GM18867 (cell line): ENCODE data around the gene MARCKSL1.
A peak's percentile ranks its signal among the peaks of the same experiment; 100 is the strongest.
"Not testable (repeated sequence)": the region's sequence is repeated elsewhere in the genome, so short reads cannot be mapped to it uniquely, and the experiment has no call there.

ENCODE experiments used
- ATAC-seq: cut with Tn5 transposase; IDR thresholded peaks from one replicate; pipeline ENCODE4 v1.9.1; 2021; ENCODE audit warnings: mild to moderate bottlenecking, moderate library complexity; ENCODE audit not compliant: unreplicated experiment

The MARCKSL1 gene, protein sequence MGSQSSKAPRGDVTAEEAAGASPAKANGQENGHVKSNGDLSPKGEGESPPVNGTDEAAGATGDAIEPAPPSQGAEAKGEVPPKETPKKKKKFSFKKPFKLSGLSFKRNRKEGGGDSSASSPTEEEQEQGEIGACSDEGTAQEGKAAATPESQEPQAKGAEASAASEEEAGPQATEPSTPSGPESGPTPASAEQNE

DNA sequence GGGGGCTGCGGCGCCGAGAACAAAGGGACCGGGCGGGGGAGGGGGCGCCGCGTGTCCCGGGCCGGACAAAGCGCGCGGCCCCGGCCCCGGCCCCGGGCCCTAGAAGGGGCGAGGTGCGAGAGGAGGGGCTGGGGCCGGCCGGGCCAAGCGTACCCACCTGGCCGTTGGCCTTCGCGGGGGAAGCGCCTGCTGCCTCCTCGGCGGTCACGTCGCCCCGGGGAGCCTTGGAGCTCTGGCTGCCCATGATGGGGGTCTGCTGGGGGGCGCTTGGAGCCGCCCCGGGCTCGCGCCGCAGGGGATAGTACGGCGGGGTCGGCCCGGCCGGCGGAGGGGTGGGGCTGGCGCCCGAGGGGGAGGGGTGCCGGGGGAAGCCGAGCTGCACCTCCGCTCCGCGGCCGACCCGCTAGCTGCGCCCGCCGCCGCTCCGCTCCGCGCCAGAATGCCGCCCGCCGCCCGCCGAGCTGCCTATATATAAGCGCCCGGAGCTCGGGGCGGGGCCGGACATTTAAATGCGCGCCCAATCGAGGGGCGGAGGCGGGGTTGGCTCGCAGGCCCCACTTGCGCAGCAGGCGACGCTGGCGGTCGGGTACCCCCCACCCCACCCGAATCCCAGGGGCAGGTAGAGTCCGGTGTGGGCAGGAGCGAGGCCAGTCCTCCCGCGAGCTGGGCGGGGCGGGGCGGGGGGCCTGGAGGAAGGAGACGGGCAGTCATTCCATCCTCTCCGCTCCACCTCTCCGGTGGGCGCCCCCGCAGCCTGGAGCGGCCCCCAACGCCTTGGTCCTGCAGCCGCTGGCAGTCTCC lies at the start of gene MARCKSL1:
Gene MARCKSL1 (minus strand): TSS at position 444 of the 801 bp plus-strand sequence. CDS start 200 bp downstream, at position 244.
- peak; percentile 32 for ATAC-seq

DNA sequence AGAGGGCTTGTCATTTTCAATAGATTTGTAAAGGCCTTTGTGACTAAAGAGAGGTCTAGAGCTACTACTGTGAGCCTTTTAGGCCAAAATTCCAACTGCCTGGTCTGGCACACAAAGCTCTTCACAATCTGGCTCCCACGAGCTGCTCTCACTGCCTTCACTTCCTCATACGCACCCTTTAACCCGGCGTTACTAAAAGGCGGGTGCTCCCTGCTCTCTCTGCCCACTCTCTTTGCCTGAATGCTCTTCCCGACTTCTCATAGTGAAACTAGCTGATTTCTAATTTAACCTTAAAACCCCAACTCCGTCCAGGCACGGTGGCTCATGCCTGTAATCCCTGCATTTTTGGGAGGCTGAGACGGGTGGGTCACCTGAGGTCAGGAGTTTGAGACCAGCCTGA lies 44.0 kb upstream of the MARCKSL1 start:
- ATAC-seq, result no peak

DNA sequence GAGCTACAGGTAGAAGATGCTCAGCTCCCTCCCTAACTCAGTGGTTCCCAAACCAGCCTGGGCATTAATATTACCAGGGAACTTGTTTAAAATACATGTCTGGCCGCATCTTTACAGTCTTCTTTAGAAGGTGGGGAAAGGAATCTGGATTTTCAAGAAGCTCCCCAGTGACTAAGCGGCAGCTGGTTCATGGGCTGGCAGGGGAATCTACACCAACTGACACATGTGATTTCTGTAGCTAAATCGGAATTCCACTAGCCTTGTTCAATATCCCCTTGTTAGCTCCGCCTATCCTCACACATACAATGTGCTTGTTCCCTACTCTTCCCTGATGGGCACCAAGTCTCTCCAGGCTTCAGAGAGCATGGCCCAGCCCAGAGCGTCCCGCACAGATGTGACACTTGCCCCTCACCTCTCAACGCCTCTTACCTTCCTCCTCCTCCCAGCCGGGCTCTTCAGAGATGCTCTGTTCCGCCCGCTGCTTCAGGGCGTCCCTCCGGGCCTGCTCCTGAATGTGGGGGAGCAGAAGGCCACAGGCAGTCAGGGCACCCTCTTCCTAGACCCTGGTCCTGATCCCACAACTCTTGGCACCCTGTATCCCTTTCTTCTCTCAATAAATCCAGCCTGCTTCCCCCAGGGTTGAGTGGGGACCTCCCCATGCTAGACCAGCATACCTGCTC lies 41.6 kb upstream of the MARCKSL1 start:
- no peak for ATAC-seq

DNA sequence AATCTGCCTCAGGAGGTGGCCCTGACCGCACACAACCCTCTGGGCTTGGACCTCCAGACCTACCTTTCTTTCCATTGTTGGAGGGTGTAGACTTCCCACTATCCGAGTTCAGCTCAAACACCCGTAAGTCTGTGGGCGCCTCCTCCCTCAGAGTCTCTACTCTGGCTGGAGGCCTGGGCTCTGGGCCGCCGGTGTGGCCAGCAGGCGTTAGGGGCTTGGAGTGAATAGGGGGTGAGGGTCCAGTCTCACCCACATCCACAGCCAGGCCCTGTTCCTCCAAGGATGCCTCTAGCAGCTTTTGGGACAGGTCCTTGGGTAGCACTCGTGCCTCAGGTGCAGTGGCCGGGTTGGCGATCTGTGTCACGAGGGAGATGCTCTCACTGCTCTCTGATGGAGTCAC lies 40.2 kb upstream of the MARCKSL1 start:
- ATAC-seq, result no peak

DNA sequence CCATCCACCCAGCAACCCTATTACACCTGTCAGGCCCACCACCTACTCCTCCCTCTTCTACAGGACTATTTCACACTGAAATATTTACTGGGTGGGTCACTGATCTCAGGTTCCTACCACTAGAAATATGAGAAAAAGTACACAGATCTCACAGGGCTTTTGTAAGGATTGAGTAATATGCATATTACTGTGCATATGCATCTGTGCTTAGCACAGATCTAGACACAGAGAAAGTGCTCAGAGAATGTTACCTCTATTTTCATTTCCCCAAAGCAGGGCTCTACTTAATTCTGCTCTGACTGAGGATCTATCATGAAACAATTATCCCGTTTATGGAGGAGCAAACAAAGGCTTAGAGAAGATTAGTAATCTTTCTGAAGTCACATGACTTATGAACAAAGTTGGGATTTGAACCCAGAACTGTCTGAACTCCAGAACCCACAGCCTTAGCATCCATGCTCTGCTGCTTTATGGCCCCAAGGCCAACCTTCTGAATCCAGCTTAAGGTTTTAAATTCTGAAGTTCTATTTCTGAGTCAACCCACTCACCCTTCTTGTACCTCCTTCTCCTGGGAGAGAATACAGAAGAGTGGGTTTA lies 38.1 kb upstream of the MARCKSL1 start:
- no peak for ATAC-seq

DNA sequence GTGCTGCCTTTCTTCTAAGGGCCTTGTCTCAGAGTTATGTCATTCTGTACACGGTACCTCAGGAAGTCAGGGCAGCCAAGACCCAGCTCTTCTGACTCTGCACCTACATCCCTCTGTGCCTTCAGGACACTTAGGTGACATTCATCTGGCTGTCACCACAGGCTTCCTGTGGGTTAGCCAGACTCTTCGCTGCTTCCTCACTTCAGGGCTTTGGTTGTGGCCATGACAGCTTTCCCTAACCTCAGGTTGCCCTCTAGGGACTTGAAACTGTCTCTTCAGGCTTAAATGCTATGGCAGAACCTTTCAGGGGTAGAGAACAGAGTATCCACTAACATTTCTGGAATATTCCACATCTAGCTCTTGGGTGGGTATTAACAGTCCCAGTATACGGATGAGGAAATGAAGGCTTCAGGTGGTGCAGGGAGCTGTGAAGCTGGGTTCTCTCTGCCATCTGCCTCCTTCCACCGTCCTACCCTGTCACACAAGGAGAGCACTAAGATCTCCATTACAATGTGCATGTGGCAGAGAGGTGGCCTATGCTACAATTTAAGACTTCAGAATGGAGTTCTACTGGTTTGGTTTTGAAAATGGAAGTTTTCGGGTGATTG lies 36.2 kb upstream of the MARCKSL1 start:
- no peak for ATAC-seq

DNA sequence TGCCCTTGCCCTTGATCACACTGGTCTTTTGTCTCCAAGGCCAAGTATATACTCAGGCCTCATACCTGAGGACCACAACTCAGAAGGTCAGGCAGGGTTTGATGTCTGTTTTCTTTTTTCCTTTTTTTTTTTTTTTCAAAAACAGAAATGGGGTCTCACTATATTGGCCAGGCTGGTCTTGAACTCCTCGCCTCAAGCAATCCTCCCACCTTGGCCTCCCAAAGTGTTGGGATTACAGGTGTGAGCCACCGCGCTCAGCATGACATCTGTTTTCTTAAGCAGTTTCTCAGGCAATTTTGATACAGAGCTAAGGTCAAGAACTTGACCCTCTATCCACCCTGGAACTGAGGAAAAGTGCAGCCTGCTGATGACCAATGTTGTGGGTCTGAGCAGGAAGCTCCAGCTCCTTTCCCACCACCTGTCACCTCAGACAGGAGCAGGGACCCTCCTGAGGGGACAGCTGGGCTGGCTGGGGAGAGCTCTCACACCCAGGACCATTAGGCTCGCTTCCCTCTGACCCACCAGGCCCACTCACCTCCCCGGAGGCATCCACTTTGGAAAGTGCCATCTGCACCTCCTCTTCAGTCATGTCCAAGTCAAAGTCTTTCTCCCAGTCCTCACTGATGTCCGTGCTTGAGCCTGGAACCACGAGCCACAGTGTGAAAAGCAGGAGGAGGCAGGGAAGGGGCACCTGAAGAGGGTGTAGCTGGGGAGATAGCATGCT lies 32.0 kb upstream of the MARCKSL1 start:
- ATAC-seq, result no peak

DNA sequence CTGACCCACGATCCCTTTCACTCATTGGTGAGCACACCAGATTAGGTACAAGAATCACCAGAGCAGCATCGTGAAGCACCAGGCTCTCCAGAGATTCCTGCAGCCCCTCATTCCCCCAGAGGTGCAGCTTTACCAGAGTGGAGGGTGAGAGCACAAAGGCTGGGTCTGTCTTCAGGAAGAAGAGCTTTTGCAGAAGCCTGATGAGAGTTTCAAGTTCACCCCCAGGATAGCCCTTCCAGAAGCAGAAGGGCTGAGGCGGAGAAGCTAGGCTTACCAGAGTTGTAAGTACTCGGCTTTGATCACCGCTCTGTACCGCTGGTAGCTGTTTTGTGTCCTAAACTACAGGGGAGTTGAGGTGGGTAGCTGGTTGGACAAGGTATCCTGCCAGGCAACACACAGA lies 29.4 kb upstream of the MARCKSL1 start:
- no peak for ATAC-seq

DNA sequence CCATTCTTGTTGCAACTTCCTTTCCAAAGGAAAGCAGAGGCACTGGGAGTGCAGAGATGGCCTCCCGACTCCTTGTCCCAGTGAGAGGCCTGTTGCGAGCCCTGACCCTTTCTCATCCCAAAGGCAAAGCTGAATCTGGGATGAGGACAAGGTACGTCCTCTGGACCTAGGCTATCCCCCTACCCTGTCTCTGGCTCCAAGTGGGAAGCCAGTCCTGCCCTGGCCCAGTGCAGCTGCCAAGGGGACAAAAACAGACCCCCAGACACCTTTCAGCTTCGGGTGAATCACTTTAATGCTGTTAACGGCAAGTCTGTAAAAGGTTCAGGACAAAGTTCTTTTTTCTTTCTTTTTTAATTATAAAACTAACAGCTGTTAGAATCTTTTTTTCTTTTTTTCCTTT lies 28.8 kb upstream of the MARCKSL1 start:
- ATAC-seq, result no peak

DNA sequence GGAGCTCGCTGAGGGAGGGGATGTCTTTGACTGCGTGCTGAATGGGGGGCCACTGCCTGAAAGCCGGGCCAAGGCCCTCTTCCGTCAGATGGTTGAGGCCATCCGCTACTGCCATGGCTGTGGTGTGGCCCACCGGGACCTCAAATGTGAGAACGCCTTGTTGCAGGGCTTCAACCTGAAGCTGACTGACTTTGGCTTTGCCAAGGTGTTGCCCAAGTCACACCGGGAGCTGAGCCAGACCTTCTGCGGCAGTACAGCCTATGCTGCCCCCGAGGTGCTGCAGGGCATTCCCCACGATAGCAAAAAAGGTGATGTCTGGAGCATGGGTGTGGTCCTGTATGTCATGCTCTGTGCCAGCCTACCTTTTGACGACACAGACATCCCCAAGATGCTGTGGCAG lies 27.7 kb upstream of the MARCKSL1 start:
- no peak for ATAC-seq

DNA sequence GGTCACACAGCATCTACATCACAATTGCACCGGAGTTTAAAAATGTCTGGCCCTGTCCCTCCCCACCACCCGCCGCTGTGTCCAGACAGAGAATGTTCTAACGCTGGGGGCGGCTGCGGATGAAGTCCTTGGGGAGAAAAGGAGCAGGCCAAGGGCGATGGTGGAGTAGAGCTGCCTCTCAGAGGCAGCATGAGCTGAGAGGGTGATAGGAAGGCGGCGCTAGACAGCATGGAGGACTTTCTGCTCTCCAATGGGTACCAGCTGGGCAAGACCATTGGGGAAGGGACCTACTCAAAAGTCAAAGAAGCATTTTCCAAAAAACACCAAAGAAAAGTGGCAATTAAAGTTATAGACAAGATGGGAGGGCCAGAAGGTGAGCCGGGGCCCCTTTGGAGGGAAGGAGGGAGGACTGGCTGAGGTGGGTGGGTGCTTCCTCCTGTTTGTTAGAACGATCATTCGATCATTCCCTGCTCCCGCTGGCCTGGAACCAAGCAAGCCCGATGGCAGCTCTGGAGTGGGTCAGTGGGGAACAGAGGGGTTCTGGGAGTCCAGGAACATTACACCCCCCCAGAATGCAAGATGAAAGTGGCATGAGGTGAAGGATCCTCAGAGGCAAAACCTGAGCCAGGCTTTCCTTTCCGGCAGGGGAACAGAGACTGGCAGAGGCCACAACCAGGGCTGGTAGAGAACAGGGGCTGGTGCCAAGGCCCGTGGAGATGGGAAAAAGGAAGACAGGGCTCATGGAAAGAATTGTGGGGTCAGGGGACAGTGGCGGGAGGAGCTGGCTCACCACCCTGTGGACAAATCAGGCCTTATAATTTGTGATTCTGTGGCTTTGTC lies 26.7 kb upstream of the MARCKSL1 start, which contains the start of the genes FAM229A and TSSK3:
Gene FAM229A (minus strand): TSS at position 12 of the 840 bp plus-strand sequence. CDS start 394 bp downstream, outside the sequence.
Gene TSSK3 (plus strand): TSS at position 66 of the 840 bp plus-strand sequence. CDS start 163 bp downstream, at position 229.
- ATAC-seq, result no peak

DNA sequence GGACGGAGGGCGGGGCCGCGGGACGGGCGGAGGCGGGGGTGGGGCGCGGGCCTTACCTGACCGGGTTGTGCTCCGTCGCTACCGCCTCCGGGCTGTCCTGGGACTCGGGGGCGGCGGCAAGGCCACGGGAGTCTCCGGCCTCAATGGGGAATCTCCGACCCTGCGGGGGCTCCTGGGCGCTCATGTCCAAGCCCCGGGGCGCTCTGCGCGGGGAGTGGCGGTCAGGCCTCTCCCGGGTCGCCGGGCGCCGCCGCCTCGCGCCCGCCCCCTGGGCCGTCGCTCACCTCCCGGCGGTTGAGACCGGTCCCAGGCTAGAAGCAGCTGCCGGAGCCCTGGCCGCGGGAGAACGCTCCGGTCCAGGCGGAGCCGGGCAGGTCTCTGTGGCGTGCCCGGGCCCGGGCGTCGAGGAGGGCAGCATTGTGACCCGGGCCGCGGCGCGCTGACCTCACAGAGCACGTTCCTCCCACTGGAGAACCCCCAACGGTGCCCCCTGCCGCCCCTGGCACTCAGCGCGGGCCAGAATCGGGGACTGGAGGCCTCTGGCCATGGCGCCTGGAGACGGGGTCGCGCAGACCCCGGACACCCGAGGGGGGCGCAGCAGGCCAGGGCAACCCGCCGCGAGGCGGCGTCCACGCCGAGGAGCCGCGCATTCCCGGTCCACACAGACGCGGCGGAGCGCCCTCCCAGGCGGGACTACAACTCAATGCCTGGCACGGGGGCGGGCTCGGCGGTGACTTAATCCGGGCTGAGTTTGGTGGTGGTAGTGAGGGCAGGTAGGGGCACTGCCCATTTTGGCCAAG lies 25.8 kb upstream of the MARCKSL1 start:
- no peak for ATAC-seq

DNA sequence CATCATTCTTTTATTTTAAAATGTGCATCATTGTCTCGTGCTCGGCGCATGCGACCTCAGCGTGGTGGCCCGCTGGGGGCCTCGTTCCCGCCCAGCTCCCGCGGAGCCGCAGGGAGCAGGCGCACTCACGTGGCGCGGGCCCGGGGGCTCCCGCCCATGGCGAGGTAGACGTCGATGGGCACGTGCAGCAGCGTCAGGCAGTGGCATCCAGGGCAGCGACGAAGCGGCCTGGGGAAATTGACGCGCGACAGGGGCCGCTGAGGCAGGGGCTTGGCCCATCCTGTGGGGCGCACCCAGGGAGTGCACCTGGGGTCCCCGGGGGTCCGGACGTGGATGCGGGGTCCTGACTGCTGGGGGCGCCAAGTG lies 25.3 kb upstream of the MARCKSL1 start:
- ATAC-seq, result no peak

DNA sequence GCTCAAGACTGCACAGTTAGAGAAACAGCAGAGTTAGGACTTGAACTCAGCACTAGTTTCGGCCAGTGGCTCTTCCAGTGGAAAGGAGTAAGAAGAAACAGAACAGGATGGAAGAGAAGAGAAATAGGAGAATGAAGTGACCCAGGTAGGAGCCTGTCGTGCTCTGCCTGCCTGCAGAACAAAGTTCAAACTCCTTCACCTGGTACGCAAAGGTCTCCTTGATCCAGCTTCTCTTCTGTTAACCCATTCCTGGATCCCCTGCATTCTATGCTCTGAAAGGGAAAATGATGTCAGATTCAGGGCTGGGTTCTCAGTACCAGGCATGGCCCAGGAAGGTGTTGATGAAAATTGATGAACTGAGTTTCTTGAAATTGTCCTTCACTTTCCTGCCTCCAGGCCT lies 22.4 kb upstream of the MARCKSL1 start:
- no peak for ATAC-seq

DNA sequence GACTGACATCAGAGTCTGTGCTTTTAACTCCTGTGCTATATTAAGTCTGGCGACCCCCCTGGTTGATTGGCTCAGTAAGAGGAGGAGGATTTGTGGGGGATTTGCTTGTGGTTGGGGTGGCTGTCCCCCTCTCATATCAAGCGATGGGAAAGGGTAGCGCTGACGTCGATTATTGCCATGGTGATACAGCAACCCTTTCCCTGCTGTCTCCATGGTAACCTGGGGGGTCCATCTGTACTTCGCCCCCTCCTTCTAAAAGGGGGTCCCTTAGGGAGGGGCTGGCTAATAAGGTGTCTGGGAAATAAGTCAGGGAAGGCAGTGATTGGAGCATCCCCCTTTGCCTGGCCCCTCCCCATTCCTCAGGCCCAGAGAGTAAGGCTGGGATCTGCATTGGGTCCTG lies 21.6 kb upstream of the MARCKSL1 start:
- no peak for ATAC-seq

DNA sequence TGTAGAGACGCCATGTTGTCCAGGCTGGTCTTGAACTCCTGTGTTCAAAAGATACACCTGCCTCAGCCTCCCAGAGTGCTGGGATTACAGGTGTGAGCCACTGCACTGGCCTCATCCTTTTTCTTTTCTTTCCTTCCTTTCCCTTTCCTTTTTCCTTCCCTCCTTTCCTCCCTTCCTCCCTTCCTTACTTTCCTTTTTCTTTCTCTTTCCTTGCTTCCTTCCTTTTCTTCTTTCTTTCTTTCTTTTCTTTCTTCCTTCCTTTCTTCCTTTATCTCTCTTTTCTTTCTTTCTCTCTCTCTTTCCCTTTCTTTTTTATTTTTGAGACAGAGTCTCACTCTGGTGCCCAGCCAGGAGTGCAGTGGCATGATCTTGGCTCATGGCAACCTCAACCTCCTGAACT lies 20.4 kb upstream of the MARCKSL1 start:
- ATAC-seq, result no peak

DNA sequence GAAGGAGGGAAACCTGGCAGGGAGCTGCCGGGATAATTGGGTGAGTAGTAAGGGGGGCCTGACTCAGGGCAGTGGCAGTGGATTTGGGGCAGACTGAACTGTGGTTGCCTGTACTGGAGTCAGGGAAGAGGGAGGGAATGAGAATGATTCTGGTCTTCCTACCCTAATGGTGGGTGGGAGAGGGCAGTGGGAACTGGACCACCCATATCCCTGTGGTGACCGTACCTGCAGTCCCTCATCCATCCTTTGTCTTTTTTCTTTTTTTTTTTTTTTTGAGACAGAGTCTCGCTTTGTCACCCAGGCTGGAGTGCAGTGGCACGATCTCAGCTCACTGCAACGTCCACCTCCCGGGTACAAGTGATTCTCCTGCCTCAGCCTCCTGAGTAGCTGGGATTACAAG lies 19.7 kb upstream of the MARCKSL1 start:
- ATAC-seq, result not testable (repeated sequence)

DNA sequence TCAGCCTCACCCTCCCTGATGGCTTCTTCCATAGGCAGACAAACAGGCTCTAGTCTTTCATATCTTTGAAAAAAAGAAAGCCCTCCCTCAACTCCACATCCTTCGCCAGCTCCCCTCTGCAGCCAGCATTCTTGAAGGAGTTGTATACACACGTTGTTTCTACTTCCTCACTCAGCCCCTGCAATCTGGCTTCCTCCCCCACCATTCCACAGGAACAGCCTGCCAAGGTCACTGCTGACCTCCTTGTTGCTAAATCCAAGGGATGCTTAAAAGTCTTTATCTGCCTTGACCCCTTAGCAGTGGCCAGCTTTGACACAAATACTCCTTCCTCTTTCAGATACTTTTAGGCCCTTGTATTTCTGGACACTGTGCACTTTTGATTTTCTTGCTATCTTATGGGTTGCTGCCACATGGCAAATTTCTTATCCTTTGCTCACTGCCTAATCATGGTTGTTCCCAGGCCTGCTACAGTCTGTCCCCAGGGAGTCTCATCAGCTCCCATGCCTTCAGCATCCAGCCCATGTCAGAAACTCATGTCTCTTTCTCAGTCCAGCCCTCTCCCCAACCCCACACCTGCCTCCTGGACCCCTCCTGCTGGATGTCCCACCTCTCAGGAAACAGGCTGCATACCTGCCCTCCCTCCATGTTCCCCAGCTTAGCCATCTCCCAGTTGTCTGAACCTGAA lies 18.0 kb upstream of the MARCKSL1 start:
- ATAC-seq, result no peak
